HepG2 (cell line): ENCODE results near the gene LRRC34. TPM values are rescaled to one million over a fixed set of nuclear protein-coding genes. Genes with fewer than 3 reads are reported as not detected.
A peak's percentile ranks its signal among the peaks of the same experiment; 100 is the strongest.

ENCODE experiments used
- CENPBD1 ChIP-seq: sonication (generic); formaldehyde crosslinking; IDR thresholded peaks from 2 replicates; pipeline ENCODE4 v1.8.0; 2022; ENCODE audit warnings: missing genetic modification reagents, low read depth, mild to moderate bottlenecking, borderline replicate concordance
- GABPA ChIP-seq, 2 experiments: IDR thresholded peaks; 2 replicates each; pipeline ENCODE4 v1.6.1; 2011 to 2016; ENCODE audit warnings: low read depth in 2 of 2, low read length in 1 of 2, missing biosample characterization in 1 of 2, missing genetic modification characterization in 1 of 2
- MYC ChIP-seq: sonication (generic); formaldehyde crosslinking; IDR thresholded peaks from 2 replicates; pipeline ENCODE4 v1.9.0; 2021; ENCODE audit warnings: missing genetic modification reagents, borderline replicate concordance
- PHF8 ChIP-seq: sonication (generic); formaldehyde crosslinking; IDR thresholded peaks from 2 replicates; pipeline ENCODE4 v1.5.0; 2020; ENCODE audit warnings: missing genetic modification reagents
- POLR2A ChIP-seq, 2 experiments: IDR thresholded peaks; 2 replicates each; pipeline ENCODE4 v1.6.1; 2011; ENCODE audit warnings: low read depth in 2 of 2, low read length in 2 of 2, mild to moderate bottlenecking in 1 of 2, moderate library complexity in 1 of 2; ENCODE audit not compliant: insufficient read depth in 1 of 2
- PREB ChIP-seq: sonication (generic); formaldehyde crosslinking; IDR thresholded peaks from 2 replicates; pipeline ENCODE4 v1.4.0; 2020; ENCODE audit warnings: missing genetic modification reagents
- REL ChIP-seq: sonication (generic); formaldehyde crosslinking; conservative IDR thresholded peaks from 2 replicates; pipeline ENCODE4 v1.8.0; 2022; ENCODE audit warnings: mild to moderate bottlenecking, missing genetic modification reagents, moderate library complexity
- RFX3 ChIP-seq: IDR thresholded peaks from 2 replicates; pipeline ENCODE4 v1.6.1; 2016; ENCODE audit warnings: missing biosample characterization, missing genetic modification reagents
- SMAD3 ChIP-seq: sonication (generic); formaldehyde crosslinking; IDR thresholded peaks from 2 replicates; pipeline ENCODE4 v1.4.0; 2020; ENCODE audit warnings: missing genetic modification reagents
- SNAPC4 ChIP-seq: sonication (generic); formaldehyde crosslinking; IDR thresholded peaks from 2 replicates; pipeline ENCODE4 v1.4.0; 2020; ENCODE audit warnings: mild to moderate bottlenecking, missing genetic modification reagents
- THAP7 ChIP-seq: sonication (generic); formaldehyde crosslinking; IDR thresholded peaks from 2 replicates; pipeline ENCODE4 v1.8.1; 2023; ENCODE audit warnings: mild to moderate bottlenecking, missing genetic modification reagents
- ZBTB34 ChIP-seq: sonication (generic); formaldehyde crosslinking; IDR thresholded peaks from 2 replicates; pipeline ENCODE4 v1.8.0; 2022; ENCODE audit warnings: mild to moderate bottlenecking, missing genetic modification reagents
- ZNF121 ChIP-seq: sonication (generic); formaldehyde crosslinking; IDR thresholded peaks from 2 replicates; pipeline ENCODE4 v1.5.0; 2020; ENCODE audit warnings: mild to moderate bottlenecking, missing genetic modification reagents
- ZNF224 ChIP-seq: sonication (generic); formaldehyde crosslinking; IDR thresholded peaks from 2 replicates; pipeline ENCODE4 v1.5.0; 2020; ENCODE audit warnings: mild to moderate bottlenecking, missing genetic modification reagents
- ZNF550 ChIP-seq: sonication (generic); formaldehyde crosslinking; IDR thresholded peaks from 2 replicates; pipeline ENCODE4 v1.4.0; 2020; ENCODE audit warnings: mild to moderate bottlenecking, missing genetic modification reagents, borderline replicate concordance
- ZNF773 ChIP-seq: sonication (generic); formaldehyde crosslinking; IDR thresholded peaks from 2 replicates; pipeline ENCODE4 v1.4.0; 2020; ENCODE audit warnings: missing genetic modification reagents, borderline replicate concordance
- ZNF775 ChIP-seq: sonication (generic); formaldehyde crosslinking; IDR thresholded peaks from 2 replicates; pipeline ENCODE4 v1.4.0; 2020; ENCODE audit warnings: missing genetic modification reagents, mild to moderate bottlenecking, moderate library complexity, borderline replicate concordance
- ZSCAN29 ChIP-seq: sonication (generic); formaldehyde crosslinking; conservative IDR thresholded peaks from 2 replicates; pipeline ENCODE4 v1.4.0; 2020; ENCODE audit warnings: mild to moderate bottlenecking, missing genetic modification reagents
- polyA plus RNA-seq, 8 experiments: library from polyadenylated mRNA; depleted of rRNA in 3 of 8; stranded (reverse) in 7 of 8; unstranded in 1 of 8; fragments of >200 nt; fragmentation: Illumina TruSeq in 4 of 8; extraction: Trizol in 4 of 8; gene quantifications; 2 replicates each; pipeline versions ENCODE4 v1.2.1 to v1.2.3, GENCODE V29; 2011 to 2016; ENCODE audit warnings: low read depth in 4 of 8, missing spikeins in 1 of 8, mixed read lengths in 1 of 8; ENCODE audit not compliant: insufficient read depth in 1 of 8
- total RNA-seq, 5 experiments: library from RNA; depleted of rRNA; stranded (reverse); fragments of >200 nt; fragmentation: Illumina TruSeq; extraction: Trizol; gene quantifications; 2 replicates each; pipeline ENCODE4 v1.2.3, GENCODE V29; 2016; ENCODE audit warnings: low read depth in 1 of 5

Gene LRRC34
- total and polyA plus RNA-seq, 2 of the 13 experiments (the other 11 are each of a cell fraction or from before 2014, with no cell fraction given) = not detected

- TF ChIP-seq SNAPC4 (CRISPR knock-in tag) (peak; percentile 94), ZNF773 (peak; percentile 84; the same call in 1 of the 2 replicates), REL (CRISPR knock-in tag) (no peak), CENPBD1 (CRISPR knock-in tag) (no peak), PREB (CRISPR knock-in tag) (no peak), ZNF550 (CRISPR knock-in tag) (0 out of 2 replicates have a peak, but pooled peaks have one; percentile 33), POLR2A (IDR thresholded peaks at IDR 0.05; ENCODE audit: insufficient read depth in 1 of 2, low read depth in 2 of 2, low read length in 2 of 2) (peak; percentile 89 to 97), ZBTB34 (no peak; the same call in 1 of the 2 replicates), THAP7 (CRISPR knock-in tag) (peak; percentile 76; the same call in 1 of the 2 replicates), ZNF224 (CRISPR knock-in tag) (0 out of 2 replicates have a peak, but pooled peaks have one; percentile 24), ZSCAN29 (CRISPR knock-in tag) (peak; percentile 59; the same call in 1 of the 2 replicates), RFX3 (CRISPR knock-in tag) (no peak), ZNF775 (peak; percentile 79), GABPA (IDR thresholded peaks at IDR 0.05; ENCODE audit: low read depth, low read length) (peak; percentile 82), GABPA (CRISPR knock-in tag; IDR thresholded peaks at IDR 0.05; ENCODE audit: low read depth) (peak; percentile 95), SMAD3 (CRISPR knock-in tag) (no peak), PHF8 (CRISPR knock-in tag) (peak; percentile 98), MYC (CRISPR knock-in tag) (peak; percentile 65; the same call in 1 of the 2 replicates), ZNF121 (CRISPR knock-in tag) (0 out of 2 replicates have a peak, but pooled peaks have one; percentile 17)
These were observed 39.5 kb downstream of the LRRC34 start, which contains the start of gene MYNN (continued) for GRCh38 chr3:169772897-169773816.
